ENCODE data around the gene MRPL55. TPM values are rescaled to one million over a fixed set of nuclear protein-coding genes. Genes with fewer than 3 reads are reported as not detected.

MRPL55 gene
- total RNA-seq, 1 experiment from 2014 or later = 63.7 TPM

DNA sequence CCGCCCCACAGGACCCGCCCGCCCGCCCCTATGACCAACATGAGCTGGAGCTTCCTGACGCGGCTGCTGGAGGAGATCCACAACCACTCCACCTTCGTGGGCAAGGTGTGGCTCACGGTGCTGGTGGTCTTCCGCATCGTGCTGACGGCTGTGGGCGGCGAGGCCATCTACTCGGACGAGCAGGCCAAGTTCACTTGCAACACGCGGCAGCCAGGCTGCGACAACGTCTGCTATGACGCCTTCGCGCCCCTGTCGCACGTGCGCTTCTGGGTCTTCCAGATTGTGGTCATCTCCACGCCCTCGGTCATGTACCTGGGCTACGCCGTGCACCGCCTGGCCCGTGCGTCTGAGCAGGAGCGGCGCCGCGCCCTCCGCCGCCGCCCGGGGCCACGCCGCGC lies 48.6 kb upstream of the MRPL55 start:
- DNase-seq = no peak
- no peak overlapping the region for H3K27ac Mint-ChIP-seq (ENCODE audit: unreplicated experiment)
- POLR2A ChIA-PET = no interaction called here
- no peaks in the 10 kb centered on the region for H3K9me3 Mint-ChIP-seq (ENCODE audit: unreplicated experiment)
- no peaks in the 10 kb centered on the region for H3K27me3 ChIP-seq (replicated peaks; ENCODE audit: control insufficient read depth, insufficient read depth, low read length)
- no peaks in the 10 kb centered on the region for H3K27me3 Mint-ChIP-seq (ENCODE audit: insufficient read depth, unreplicated experiment)
- H3K4me1 Mint-ChIP-seq (ENCODE audit: low read depth, unreplicated experiment) = no peaks in the 10 kb centered on the region
- peaks cover 8% of the 10 kb centered on the region for H3K36me3 Mint-ChIP-seq (ENCODE audit: insufficient read depth, unreplicated experiment)
- CTCF ChIA-PET = no interaction called here
- intact Hi-C loops (cut with micrococcal nuclease; ENCODE audit: unreplicated experiment) = no loop called here
- H3K4me3 ChIP-seq (ENCODE audit: low read depth, low read length) = no peak overlapping the region
- H3K36me3 ChIP-seq (ENCODE audit: control insufficient read depth, insufficient read depth, low read length) = no peaks in the 10 kb centered on the region
- H3K4me3 Mint-ChIP-seq (ENCODE audit: unreplicated experiment) = no peak overlapping the region
- H3K4me1 ChIP-seq = peaks cover 5% of the 10 kb centered on the region; the same call in 1 of the 2 replicates
- H3K9me3 ChIP-seq = no peaks in the 10 kb centered on the region
- BruUV-seq (replicated peaks) = no TSS peak
- TF ChIP-seq, protein P1, sequence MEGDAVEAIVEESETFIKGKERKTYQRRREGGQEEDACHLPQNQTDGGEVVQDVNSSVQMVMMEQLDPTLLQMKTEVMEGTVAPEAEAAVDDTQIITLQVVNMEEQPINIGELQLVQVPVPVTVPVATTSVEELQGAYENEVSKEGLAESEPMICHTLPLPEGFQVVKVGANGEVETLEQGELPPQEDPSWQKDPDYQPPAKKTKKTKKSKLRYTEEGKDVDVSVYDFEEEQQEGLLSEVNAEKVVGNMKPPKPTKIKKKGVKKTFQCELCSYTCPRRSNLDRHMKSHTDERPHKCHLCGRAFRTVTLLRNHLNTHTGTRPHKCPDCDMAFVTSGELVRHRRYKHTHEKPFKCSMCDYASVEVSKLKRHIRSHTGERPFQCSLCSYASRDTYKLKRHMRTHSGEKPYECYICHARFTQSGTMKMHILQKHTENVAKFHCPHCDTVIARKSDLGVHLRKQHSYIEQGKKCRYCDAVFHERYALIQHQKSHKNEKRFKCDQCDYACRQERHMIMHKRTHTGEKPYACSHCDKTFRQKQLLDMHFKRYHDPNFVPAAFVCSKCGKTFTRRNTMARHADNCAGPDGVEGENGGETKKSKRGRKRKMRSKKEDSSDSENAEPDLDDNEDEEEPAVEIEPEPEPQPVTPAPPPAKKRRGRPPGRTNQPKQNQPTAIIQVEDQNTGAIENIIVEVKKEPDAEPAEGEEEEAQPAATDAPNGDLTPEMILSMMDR (IDR thresholded peaks at IDR 0.05; ENCODE audit: insufficient read depth in 1 of 2, low read depth in 1 of 2, low read length in 1 of 2, severe bottlenecking in 1 of 2, unreplicated experiment in 1 of 2) = no peak

DNA sequence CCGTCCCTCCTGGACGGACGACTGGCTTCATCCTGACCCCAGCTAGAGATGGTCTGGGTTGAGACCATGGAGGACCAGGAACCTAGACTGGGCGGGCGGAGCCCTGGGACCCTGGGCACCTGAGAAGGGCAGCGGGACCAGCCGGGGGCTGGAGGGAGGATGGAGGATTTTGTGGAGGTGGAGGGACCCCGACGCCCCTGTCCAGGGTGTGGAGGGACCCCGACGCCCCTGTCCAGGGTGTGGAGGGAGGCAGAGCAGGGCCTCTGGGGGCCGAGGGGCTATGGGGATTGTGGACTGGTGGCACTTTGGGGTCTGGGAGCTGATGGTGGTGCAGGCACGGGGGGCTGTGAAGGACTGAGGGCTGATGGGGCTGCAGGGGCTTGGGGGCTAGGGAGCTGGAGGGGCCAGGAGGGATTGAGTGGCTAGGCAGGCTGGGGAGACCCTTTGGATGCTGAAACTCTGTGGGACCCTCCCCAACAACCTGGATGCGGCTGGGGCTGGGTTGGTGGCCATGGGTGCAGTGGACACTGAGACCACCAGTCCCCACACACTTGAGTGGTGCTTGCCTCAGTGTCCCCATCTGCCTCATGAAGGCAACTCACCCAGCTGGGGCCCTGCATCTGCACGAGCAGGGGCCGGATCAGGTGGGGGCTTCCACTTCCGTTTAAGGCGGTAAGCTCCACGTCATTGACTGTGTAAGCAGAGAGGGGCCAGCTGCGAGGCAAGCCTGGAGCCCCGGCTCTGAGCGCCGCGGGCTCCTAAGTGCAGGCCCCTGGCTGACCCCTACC lies 48.0 kb upstream of the MRPL55 start:
- Mint-ChIP-seq H3K27ac (ENCODE audit: unreplicated experiment) (no peak overlapping the region), H3K4me3 (ENCODE audit: unreplicated experiment) (no peak overlapping the region), H3K9me3 (ENCODE audit: unreplicated experiment) (no peaks in the 10 kb centered on the region), H3K27me3 (ENCODE audit: insufficient read depth, unreplicated experiment) (no peaks in the 10 kb centered on the region), H3K36me3 (ENCODE audit: insufficient read depth, unreplicated experiment) (peaks cover 11% of the 10 kb centered on the region), H3K4me1 (ENCODE audit: low read depth, unreplicated experiment) (no peaks in the 10 kb centered on the region)
- Histone ChIP-seq H3K36me3 (ENCODE audit: control insufficient read depth, insufficient read depth, low read length) (no peaks in the 10 kb centered on the region), H3K27me3 (replicated peaks; ENCODE audit: control insufficient read depth, insufficient read depth, low read length) (no peaks in the 10 kb centered on the region), H3K9me3 (no peaks in the 10 kb centered on the region), H3K4me1 (no peaks in the 10 kb centered on the region), H3K4me3 (ENCODE audit: low read depth, low read length) (no peak overlapping the region)
- intact Hi-C loops (cut with micrococcal nuclease; ENCODE audit: unreplicated experiment) = no loop called here
- BruUV-seq (replicated peaks) = no TSS peak
- no peak for DNase-seq
- CTCF ChIA-PET = interaction anchor here (0.7 kb wide), 1 partner anchor 8 kb away, joined by 4 read pairs; the partner anchor contains the start of gene IBA57
- TF ChIP-seq, protein P1 (IDR thresholded peaks at IDR 0.05; ENCODE audit: insufficient read depth in 1 of 2, low read depth in 1 of 2, low read length in 1 of 2, severe bottlenecking in 1 of 2, unreplicated experiment in 1 of 2) = no peak
- POLR2A ChIA-PET = no interaction called here

DNA sequence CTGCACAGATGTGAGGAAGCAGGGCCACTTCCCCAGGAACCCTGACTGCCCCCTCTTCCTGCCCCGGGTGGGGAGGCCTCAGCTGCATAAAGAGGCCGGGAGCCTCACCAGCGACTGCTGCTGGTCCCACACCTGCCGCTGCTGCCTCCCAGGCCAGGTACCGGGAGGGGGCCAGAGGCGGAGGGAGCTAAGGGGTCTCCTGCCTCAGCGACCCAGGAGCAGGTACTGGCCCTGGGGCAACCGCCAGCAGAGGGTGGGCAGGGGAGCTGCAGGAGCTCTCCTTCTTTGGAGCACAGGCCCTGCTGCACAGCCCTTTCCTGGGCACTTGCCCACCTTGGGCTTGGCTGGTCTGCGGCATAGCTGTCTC lies 47.4 kb upstream of the MRPL55 start:
- no peak for DNase-seq
- no peaks in the 10 kb centered on the region for H3K9me3 Mint-ChIP-seq (ENCODE audit: unreplicated experiment)
- no peaks in the 10 kb centered on the region for H3K27me3 ChIP-seq (replicated peaks; ENCODE audit: control insufficient read depth, insufficient read depth, low read length)
- H3K9me3 ChIP-seq = no peaks in the 10 kb centered on the region
- H3K4me1 Mint-ChIP-seq (ENCODE audit: low read depth, unreplicated experiment) = no peaks in the 10 kb centered on the region
- H3K4me1 ChIP-seq = no peaks in the 10 kb centered on the region
- H3K36me3 Mint-ChIP-seq (ENCODE audit: insufficient read depth, unreplicated experiment) = peaks cover 11% of the 10 kb centered on the region
- ChIA-PET POLR2A (no interaction called here), CTCF (interaction anchor here (0.7 kb wide), 1 partner anchor 9 kb away, joined by 4 read pairs; the partner anchor contains the start of gene IBA57)
- no peak overlapping the region for H3K4me3 Mint-ChIP-seq (ENCODE audit: unreplicated experiment)
- H3K4me3 ChIP-seq (ENCODE audit: low read depth, low read length) = no peak overlapping the region
- H3K27me3 Mint-ChIP-seq (ENCODE audit: insufficient read depth, unreplicated experiment) = no peaks in the 10 kb centered on the region
- intact Hi-C loops (cut with micrococcal nuclease; ENCODE audit: unreplicated experiment) = no loop called here
- H3K36me3 ChIP-seq (ENCODE audit: control insufficient read depth, insufficient read depth, low read length) = no peaks in the 10 kb centered on the region
- BruUV-seq (replicated peaks) = no TSS peak
- TF ChIP-seq, protein P1 (IDR thresholded peaks at IDR 0.05; ENCODE audit: insufficient read depth in 1 of 2, low read depth in 1 of 2, low read length in 1 of 2, severe bottlenecking in 1 of 2, unreplicated experiment in 1 of 2) = no peak
- H3K27ac Mint-ChIP-seq (ENCODE audit: unreplicated experiment) = no peak overlapping the region

Data from Caco-2 (cell line).